ENCODE measurements around the gene ATG9A. TPM values are rescaled to one million over a fixed set of nuclear protein-coding genes. Genes with fewer than 3 reads are reported as not detected.

The ATG9A gene
- polyA plus RNA-seq, 3 donors, result 24.7 to 55.2 (median 26.3) TPM

- Mint-ChIP-seq H3K4me3 (no peak overlapping the region), H3K36me3 (peaks cover 43 to 49% of the 10 kb centered on the region in 2 donors), H3K9me3 (peaks cover 0 to under 1% (median 0%) of the 10 kb centered on the region in 7 donors), H3K27me3 (ENCODE audit: low read depth in 3 of 3) (peaks cover 2 to 16% (median 8%) of the 10 kb centered on the region in 3 donors), H3K27ac (peak overlapping the region in 1 of 7 donors; percentile 45), H3K4me1 (peaks cover 39% of the 10 kb centered on the region)
- intact Hi-C loops (cut with micrococcal nuclease), result loop anchor here (2.0 to 5.0 kb wide), 3 partner anchors 40 to 50 kb away; partner anchors contain the start of genes NHEJ1 (in 2 of the 2) and SLC23A3 (in 1 of the 2)
- Histone ChIP-seq H3K79me2 (ENCODE audit: insufficient read depth, low read length) (no peaks in the 10 kb centered on the region), H3K9me3 (replicated peaks in 1 of 2; ENCODE audit: control insufficient read depth in 1 of 2, insufficient read depth in 1 of 2, low read length in 2 of 2) (no peaks in the 10 kb centered on the region), H3K4me1 (ENCODE audit: control insufficient read depth in 1 of 2, insufficient read depth in 2 of 2, low read length in 2 of 2) (peaks cover 17 to 19% of the 10 kb centered on the region in 2 donors), H3K4me3 (replicated peaks in 1 of 3; ENCODE audit: low read depth in 2 of 3, low read length in 3 of 3) (no peak overlapping the region), H2AFZ (ENCODE audit: insufficient read depth, low read depth, low read length, poor library complexity, severe bottlenecking) (no peak overlapping the region), H3K27ac (ENCODE audit: low read depth in 1 of 2, low read length in 2 of 2) (no peak overlapping the region), H3K36me3 (replicated peaks in 1 of 2; ENCODE audit: control insufficient read depth in 1 of 2, insufficient read depth in 2 of 2, low read length in 2 of 2) (peaks cover 16 to 31% of the 10 kb centered on the region in 2 donors), H4K20me1 (ENCODE audit: insufficient read depth, low read length) (peaks cover 10% of the 10 kb centered on the region), H3K27me3 (ENCODE audit: control insufficient read depth in 2 of 2, insufficient read depth in 2 of 2, low read length in 2 of 2) (peaks cover 0 to under 1% of the 10 kb centered on the region in 2 donors), H3K4me2 (replicated peaks; ENCODE audit: extremely low read depth, low read length, poor library complexity, severe bottlenecking) (no peak overlapping the region), H3K9ac (ENCODE audit: insufficient read depth, low read length, poor library complexity, severe bottlenecking) (no peak overlapping the region)
- TF ChIP-seq, protein P1, sequence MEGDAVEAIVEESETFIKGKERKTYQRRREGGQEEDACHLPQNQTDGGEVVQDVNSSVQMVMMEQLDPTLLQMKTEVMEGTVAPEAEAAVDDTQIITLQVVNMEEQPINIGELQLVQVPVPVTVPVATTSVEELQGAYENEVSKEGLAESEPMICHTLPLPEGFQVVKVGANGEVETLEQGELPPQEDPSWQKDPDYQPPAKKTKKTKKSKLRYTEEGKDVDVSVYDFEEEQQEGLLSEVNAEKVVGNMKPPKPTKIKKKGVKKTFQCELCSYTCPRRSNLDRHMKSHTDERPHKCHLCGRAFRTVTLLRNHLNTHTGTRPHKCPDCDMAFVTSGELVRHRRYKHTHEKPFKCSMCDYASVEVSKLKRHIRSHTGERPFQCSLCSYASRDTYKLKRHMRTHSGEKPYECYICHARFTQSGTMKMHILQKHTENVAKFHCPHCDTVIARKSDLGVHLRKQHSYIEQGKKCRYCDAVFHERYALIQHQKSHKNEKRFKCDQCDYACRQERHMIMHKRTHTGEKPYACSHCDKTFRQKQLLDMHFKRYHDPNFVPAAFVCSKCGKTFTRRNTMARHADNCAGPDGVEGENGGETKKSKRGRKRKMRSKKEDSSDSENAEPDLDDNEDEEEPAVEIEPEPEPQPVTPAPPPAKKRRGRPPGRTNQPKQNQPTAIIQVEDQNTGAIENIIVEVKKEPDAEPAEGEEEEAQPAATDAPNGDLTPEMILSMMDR (IDR thresholded peaks at IDR 0.05), result no peak
- 100% methylated on average over 4 of the region's 9 CpGs for WGBS (ENCODE audit: insufficient coverage)
- no peak for DNase-seq
Observed at GRCh38 chr2:219210886-219211362, 18.5 kb downstream of the ATG9A start.

DNA sequence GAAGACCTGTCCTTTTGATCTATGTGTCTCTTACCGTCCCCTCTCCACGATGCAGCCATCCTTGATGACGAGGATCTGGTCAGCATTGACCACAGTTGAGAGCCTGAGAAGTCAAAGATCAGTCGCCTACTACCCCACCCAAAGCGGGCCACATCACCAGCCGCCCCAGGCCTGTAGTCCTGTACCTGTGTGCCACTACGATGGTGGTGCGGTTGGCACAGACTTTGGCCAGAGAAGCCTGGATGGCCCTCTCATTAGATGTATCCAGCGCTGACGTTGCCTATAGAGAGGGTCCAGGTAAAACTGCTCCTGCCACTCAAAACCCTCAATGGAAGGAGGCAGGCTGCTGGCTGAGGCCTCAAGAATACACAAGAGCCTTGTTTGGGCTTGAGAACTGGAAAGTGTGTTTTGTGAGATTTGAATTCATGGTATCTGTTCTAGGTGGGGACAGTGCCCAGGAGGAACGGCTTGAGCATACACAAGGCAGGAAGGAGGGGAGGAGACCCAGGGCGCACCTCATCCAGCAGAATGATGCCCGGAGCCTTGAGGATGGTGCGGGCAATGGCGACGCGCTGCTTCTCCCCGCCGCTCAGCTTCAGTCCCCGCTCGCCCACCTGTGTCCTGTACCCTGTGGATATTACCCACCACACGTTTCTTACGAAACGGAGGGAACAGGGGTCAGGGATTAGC is 19.1 kb downstream of the ATG9A start:
- Mint-ChIP-seq H3K27ac (no peak overlapping the region), H3K4me1 (peaks cover 39% of the 10 kb centered on the region), H3K36me3 (peaks cover 43 to 48% of the 10 kb centered on the region in 2 donors), H3K9me3 (no peaks in the 10 kb centered on the region), H3K4me3 (no peak overlapping the region), H3K27me3 (ENCODE audit: low read depth in 3 of 3) (peaks cover 0 to 14% (median 8%) of the 10 kb centered on the region in 3 donors)
- intact Hi-C loops (cut with micrococcal nuclease), result loop anchor here (2.0 to 5.0 kb wide), 3 partner anchors 40 to 50 kb away; partner anchors contain the start of genes NHEJ1 (in 2 of the 2) and SLC23A3 (in 1 of the 2)
- Histone ChIP-seq H3K9me3 (replicated peaks in 1 of 2; ENCODE audit: control insufficient read depth in 1 of 2, insufficient read depth in 1 of 2, low read length in 2 of 2) (no peaks in the 10 kb centered on the region), H3K4me1 (ENCODE audit: control insufficient read depth in 1 of 2, insufficient read depth in 2 of 2, low read length in 2 of 2) (peaks cover 19 to 21% of the 10 kb centered on the region in 2 donors), H3K4me2 (replicated peaks; ENCODE audit: extremely low read depth, low read length, poor library complexity, severe bottlenecking) (no peak overlapping the region), H4K20me1 (ENCODE audit: insufficient read depth, low read length) (peaks cover 10% of the 10 kb centered on the region), H3K9ac (ENCODE audit: insufficient read depth, low read length, poor library complexity, severe bottlenecking) (no peak overlapping the region), H3K27me3 (ENCODE audit: control insufficient read depth in 2 of 2, insufficient read depth in 2 of 2, low read length in 2 of 2) (no peaks in the 10 kb centered on the region), H2AFZ (ENCODE audit: insufficient read depth, low read depth, low read length, poor library complexity, severe bottlenecking) (no peak overlapping the region), H3K4me3 (replicated peaks in 1 of 3; ENCODE audit: low read depth in 2 of 3, low read length in 3 of 3) (no peak overlapping the region), H3K27ac (ENCODE audit: low read depth in 1 of 2, low read length in 2 of 2) (no peak overlapping the region), H3K79me2 (ENCODE audit: insufficient read depth, low read length) (no peaks in the 10 kb centered on the region), H3K36me3 (replicated peaks in 1 of 2; ENCODE audit: control insufficient read depth in 1 of 2, insufficient read depth in 2 of 2, low read length in 2 of 2) (peaks cover 16 to 31% of the 10 kb centered on the region in 2 donors)
- TF ChIP-seq, protein P1 (IDR thresholded peaks at IDR 0.05), result no peak
- no peak for DNase-seq
- 89% methylated on average over 20 of the region's 24 CpGs for WGBS (ENCODE audit: insufficient coverage)
